SK-MEL-5 (cell line): ENCODE data around the gene FCAR. TPM values are rescaled to one million over a fixed set of nuclear protein-coding genes. Genes with fewer than 3 reads are reported as not detected.
"Not testable (repeated sequence)": the region's sequence is repeated elsewhere in the genome, so short reads cannot be mapped to it uniquely, and the experiment has no call there.

Source experiments
- DNase-seq: peaks from one replicate; pipeline ENCODE4 v3.0.0-alpha.2; 2016; ENCODE audit warnings: low read depth, low spot score
- in situ Hi-C: cut with HindIII; loops from 2 replicates; pipeline ENCODE4 v1.10.0; 2016; ENCODE audit warnings: low sequenced_read_pairs, high pct_unique_total_duplicates, low pct_unique_long_range_greater_than_20kb
- total RNA-seq: library from RNA; depleted of rRNA; stranded (reverse); fragments of >200 nt; shearing (Covaris generic); gene quantifications from 2 replicates; pipeline ENCODE4 v1.2.3, GENCODE V29; 2014

The FCAR gene
- total RNA-seq, 1 experiment from 2014 or later = not detected

GRCh38 chr19:54882758-54883157, 8.7 kb downstream of the FCAR start:
- in situ Hi-C loops = no loop called here
- peak; percentile 44 for DNase-seq

GRCh38 chr19:54883228-54883627, 9.2 kb downstream of the FCAR start:
- in situ Hi-C loops = no loop called here
- DNase-seq = no peak

- no peak for DNase-seq
- in situ Hi-C loops = no loop called here
These were observed 14.2 kb downstream of the FCAR start for GRCh38 chr19:54888239-54888638.

- no peak for DNase-seq
- in situ Hi-C loops = no loop called here
These were observed 15.5 kb downstream of the FCAR start for GRCh38 chr19:54889566-54889965.

- in situ Hi-C loops = no loop called here
- no peak for DNase-seq
These were observed 19.4 kb downstream of the FCAR start for GRCh38 chr19:54893406-54893805.

GRCh38 chr19:54894106-54894505, 20.1 kb downstream of the FCAR start:
- in situ Hi-C loops, DNase-seq: not testable (repeated sequence)

- in situ Hi-C loops = no loop called here
- DNase-seq = no peak
These were observed 22.0 kb downstream of the FCAR start for GRCh38 chr19:54896036-54896435.

- DNase-seq, in situ Hi-C loops: not testable (repeated sequence)
These were observed 24.6 kb downstream of the FCAR start for GRCh38 chr19:54898685-54899084.

GRCh38 chr19:54899646-54900045, 25.6 kb downstream of the FCAR start:
- in situ Hi-C loops, DNase-seq: not testable (repeated sequence)

GRCh38 chr19:54901153-54901552, 27.1 kb downstream of the FCAR start:
- DNase-seq, in situ Hi-C loops: not testable (repeated sequence)

- DNase-seq = no peak
- in situ Hi-C loops = no loop called here
These were observed 28.0 kb downstream of the FCAR start for GRCh38 chr19:54902061-54902460.

- no peak for DNase-seq
- in situ Hi-C loops = no loop called here
These were observed 29.3 kb downstream of the FCAR start for GRCh38 chr19:54903303-54903702.

- in situ Hi-C loops, DNase-seq: not testable (repeated sequence)
These were observed 30.2 kb downstream of the FCAR start for GRCh38 chr19:54904261-54904660.

- in situ Hi-C loops = no loop called here
- no peak for DNase-seq
These were observed 31.4 kb downstream of the FCAR start for GRCh38 chr19:54905421-54905802.

- no peak for DNase-seq
- in situ Hi-C loops = no loop called here
These were observed 31.9 kb downstream of the FCAR start, which contains the start of gene NCR1 for GRCh38 chr19:54905803-54906511. Gene NCR1, plus strand, starts transcription at chr19:54906148. Its CDS starts 40 bp downstream, at chr19:54906188.

- in situ Hi-C loops = no loop called here
- no peak for DNase-seq
These were observed 32.8 kb downstream of the FCAR start for GRCh38 chr19:54906819-54907218.

GRCh38 chr19:54907899-54908298, 33.9 kb downstream of the FCAR start:
- in situ Hi-C loops, DNase-seq: not testable (repeated sequence)

- no peak for DNase-seq
- in situ Hi-C loops = no loop called here
These were observed 42.8 kb downstream of the FCAR start for GRCh38 chr19:54916822-54917221.

- in situ Hi-C loops = no loop called here
- no peak for DNase-seq
These were observed 44.5 kb downstream of the FCAR start for GRCh38 chr19:54918499-54918898.
